Measurements from ENCODE around the gene REC114. TPM values are rescaled to one million over a fixed set of nuclear protein-coding genes. Genes with fewer than 3 reads are reported as not detected.

REC114 gene
- polyA plus RNA-seq, 1 experiment, result not detected

DNA sequence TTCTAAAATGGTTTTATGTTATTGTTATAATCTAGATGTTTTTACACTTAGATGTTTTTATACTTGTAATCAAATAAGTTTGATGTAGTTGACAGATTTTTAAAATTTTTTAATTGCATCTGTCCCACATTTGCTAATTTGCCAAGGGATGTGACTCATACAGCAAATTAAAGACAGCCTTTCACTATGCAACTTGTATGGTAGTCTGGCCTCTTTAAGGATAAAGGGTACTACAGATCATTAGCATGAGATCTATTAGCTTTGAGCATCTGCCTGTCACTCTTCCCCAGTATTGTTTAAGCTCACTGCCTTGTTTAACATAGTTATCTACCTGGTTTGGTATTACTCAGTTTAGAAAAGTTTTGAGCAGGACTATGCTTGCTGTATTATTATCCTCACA lies 107.2 kb downstream of the REC114 start:
- POLR2A ChIA-PET, result no interaction called here
- CTCF ChIA-PET, result interaction anchor here (1.6 to 4.8 kb wide), 5 partner anchors 9 to 155 kb away, joined by 3 to 26 read pairs (median 7); no protein-coding TSS in a partner anchor

DNA sequence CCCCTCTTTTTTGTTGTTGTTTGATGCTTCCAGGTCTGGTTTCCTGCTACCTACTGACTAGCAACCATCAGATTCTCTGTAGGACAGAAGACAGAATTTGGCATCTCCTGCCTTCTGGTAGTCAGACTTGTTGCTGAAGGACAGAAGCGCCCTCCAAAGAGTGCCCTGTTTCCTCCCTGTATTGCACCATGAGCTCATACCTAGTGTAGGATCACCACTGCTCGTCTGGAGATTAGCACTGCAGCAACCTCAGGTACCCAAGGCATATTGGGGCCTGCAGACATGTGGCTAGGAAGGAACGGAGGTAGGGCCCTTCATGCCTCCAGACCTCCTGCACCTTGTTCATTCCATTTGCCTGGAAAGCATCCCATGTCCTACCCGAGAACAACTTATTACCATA lies 112.1 kb downstream of the REC114 start:
- H3K27me3 ChIP-seq (ENCODE audit: control insufficient read depth, insufficient read depth, low read length), result no peaks in the 10 kb centered on the region
- H3K27ac ChIP-seq (ENCODE audit: low read depth, low read length), result no peak overlapping the region
- TF ChIP-seq, protein P1, sequence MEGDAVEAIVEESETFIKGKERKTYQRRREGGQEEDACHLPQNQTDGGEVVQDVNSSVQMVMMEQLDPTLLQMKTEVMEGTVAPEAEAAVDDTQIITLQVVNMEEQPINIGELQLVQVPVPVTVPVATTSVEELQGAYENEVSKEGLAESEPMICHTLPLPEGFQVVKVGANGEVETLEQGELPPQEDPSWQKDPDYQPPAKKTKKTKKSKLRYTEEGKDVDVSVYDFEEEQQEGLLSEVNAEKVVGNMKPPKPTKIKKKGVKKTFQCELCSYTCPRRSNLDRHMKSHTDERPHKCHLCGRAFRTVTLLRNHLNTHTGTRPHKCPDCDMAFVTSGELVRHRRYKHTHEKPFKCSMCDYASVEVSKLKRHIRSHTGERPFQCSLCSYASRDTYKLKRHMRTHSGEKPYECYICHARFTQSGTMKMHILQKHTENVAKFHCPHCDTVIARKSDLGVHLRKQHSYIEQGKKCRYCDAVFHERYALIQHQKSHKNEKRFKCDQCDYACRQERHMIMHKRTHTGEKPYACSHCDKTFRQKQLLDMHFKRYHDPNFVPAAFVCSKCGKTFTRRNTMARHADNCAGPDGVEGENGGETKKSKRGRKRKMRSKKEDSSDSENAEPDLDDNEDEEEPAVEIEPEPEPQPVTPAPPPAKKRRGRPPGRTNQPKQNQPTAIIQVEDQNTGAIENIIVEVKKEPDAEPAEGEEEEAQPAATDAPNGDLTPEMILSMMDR (IDR thresholded peaks at IDR 0.05; ENCODE audit: low read depth, low read length), result no peak
- no peak overlapping the region for H3K4me3 ChIP-seq (ENCODE audit: low read depth, low read length)
- POLR2A ChIA-PET, result no interaction called here
- CTCF ChIA-PET, result interaction anchor here (0.5 to 3.0 kb wide), 4 partner anchors 81 to 513 kb away, joined by 3 to 22 read pairs (median 7); no protein-coding TSS in a partner anchor
- DNase-seq (ENCODE audit: low read depth, low spot score), result no peak
- H3K9me3 ChIP-seq (ENCODE audit: control insufficient read depth, insufficient read depth, low read length), result no peaks in the 10 kb centered on the region

More for the DNA sequence above, 107.2 kb downstream of the REC114 start:
- Histone ChIP-seq H3K4me3 (ENCODE audit: low read depth, low read length) (no peak overlapping the region), H3K27me3 (ENCODE audit: control insufficient read depth, insufficient read depth, low read length) (no peaks in the 10 kb centered on the region), H3K27ac (ENCODE audit: low read depth, low read length) (no peak overlapping the region), H3K9me3 (ENCODE audit: control insufficient read depth, insufficient read depth, low read length) (no peaks in the 10 kb centered on the region)
- DNase-seq (ENCODE audit: low read depth, low spot score), result no peak
- TF ChIP-seq, protein P1 (IDR thresholded peaks at IDR 0.05; ENCODE audit: low read depth, low read length), result no peak

DNA sequence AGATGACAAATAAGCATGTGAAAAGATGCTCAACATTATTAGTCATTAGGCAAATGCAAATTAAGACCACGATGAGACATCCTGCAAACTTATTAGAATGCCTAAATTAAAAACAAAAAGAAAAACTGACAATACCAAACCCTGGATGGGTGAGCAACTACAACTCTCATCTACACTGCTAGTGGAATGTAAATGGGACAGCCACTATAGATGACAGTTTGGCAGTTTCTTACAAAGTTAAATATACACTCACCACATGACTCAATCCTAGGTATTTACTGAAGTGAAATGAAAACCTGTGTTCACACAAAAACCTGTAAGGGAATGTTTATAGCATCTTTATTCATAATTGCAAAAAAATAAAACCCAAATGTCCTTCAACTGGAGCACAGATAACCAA lies 115.6 kb downstream of the REC114 start:
- Histone ChIP-seq H3K27ac (ENCODE audit: low read depth, low read length) (no peak overlapping the region), H3K27me3 (ENCODE audit: control insufficient read depth, insufficient read depth, low read length) (no peaks in the 10 kb centered on the region), H3K9me3 (ENCODE audit: control insufficient read depth, insufficient read depth, low read length) (no peaks in the 10 kb centered on the region), H3K4me3 (ENCODE audit: low read depth, low read length) (no peak overlapping the region)
- TF ChIP-seq, protein P1 (IDR thresholded peaks at IDR 0.05; ENCODE audit: low read depth, low read length), result no peak
- CTCF ChIA-PET, result interaction anchor here (0.8 to 8.7 kb wide), 3 partner anchors 79 to 146 kb away, joined by 4 to 255 read pairs (median 117); no protein-coding TSS in a partner anchor
- DNase-seq (ENCODE audit: low read depth, low spot score), result no peak
- POLR2A ChIA-PET, result no interaction called here

DNA sequence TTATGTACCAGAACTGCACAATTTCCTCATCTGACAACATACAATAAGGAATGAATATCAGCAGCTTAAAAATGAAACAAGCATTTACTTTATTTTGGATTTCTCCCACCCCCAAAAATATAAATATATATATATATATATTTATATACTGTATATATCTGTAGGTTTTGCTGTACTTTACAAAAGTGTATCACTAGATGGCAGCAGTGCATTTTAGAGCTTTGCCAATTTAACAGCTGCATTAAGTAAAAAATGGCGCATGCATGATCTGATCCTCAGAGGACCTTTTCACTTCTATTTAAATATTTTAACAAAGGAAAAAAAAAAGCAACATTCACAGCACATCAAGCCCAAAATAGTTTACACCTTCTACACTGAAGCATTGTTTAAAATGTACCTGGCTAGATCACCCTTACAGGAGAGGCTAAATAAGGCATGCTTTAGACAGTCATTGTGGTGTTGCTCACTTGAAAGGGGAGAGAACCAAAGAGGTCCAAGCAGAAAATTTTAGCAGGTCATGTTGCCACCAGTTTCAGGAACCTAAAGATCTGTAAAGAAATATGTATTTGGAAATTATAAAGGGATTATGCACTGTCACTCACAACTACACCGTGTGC lies 117.6 kb downstream of the REC114 start:
- peak; percentile 55 for DNase-seq (ENCODE audit: low read depth, low spot score)
- Histone ChIP-seq H3K9me3 (ENCODE audit: control insufficient read depth, insufficient read depth, low read length) (no peaks in the 10 kb centered on the region), H3K27me3 (ENCODE audit: control insufficient read depth, insufficient read depth, low read length) (no peaks in the 10 kb centered on the region), H3K4me3 (ENCODE audit: low read depth, low read length) (no peak overlapping the region), H3K27ac (ENCODE audit: low read depth, low read length) (no peak overlapping the region)
- TF ChIP-seq, protein P1 (IDR thresholded peaks at IDR 0.05; ENCODE audit: low read depth, low read length), result peak; percentile 61
- ChIA-PET CTCF (interaction anchor here (0.5 to 8.7 kb wide), 43 partner anchors 8 to 346 kb away, joined by 3 to 255 read pairs (median 5); no protein-coding TSS in a partner anchor), POLR2A (interaction anchor here (0.7 kb wide), 1 partner anchor 123 kb away, joined by 4 read pairs; no protein-coding TSS in a partner anchor)

DNA sequence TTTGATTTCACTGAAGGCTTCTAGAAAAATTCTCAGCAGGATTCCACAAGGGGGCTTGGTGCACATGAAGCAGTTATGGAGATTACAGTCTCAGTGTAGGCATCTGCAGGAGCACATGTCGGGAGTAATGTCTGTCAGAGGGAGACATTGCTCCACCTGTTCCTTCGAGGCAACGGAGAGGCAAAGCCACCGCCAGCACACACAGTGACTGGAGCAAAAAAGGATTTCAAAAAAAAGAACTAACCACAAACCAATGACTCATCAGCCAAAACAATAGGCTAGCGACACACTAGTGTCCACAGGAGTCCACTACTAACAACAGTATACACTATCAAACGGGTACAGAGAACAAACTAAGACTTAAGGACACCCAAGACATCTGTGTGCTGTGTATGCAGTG lies 121.3 kb downstream of the REC114 start:
- Histone ChIP-seq H3K27me3 (ENCODE audit: control insufficient read depth, insufficient read depth, low read length) (no peaks in the 10 kb centered on the region), H3K4me3 (ENCODE audit: low read depth, low read length) (no peak overlapping the region), H3K27ac (ENCODE audit: low read depth, low read length) (no peak overlapping the region), H3K9me3 (ENCODE audit: control insufficient read depth, insufficient read depth, low read length) (no peaks in the 10 kb centered on the region)
- CTCF ChIA-PET, result interaction anchor here (6.0 to 8.7 kb wide), 2 partner anchors 74 to 136 kb away, joined by 117 to 255 read pairs; no protein-coding TSS in a partner anchor
- TF ChIP-seq, protein P1 (IDR thresholded peaks at IDR 0.05; ENCODE audit: low read depth, low read length), result peak; percentile 43
- POLR2A ChIA-PET, result no interaction called here
- DNase-seq (ENCODE audit: low read depth, low spot score), result no peak
